ENCODE results near the gene NOA1.

Gene NOA1

GRCh38 chr4:56979421-56980072, 2.1 kb upstream of the NOA1 start:
- peaks cover 13 to 45% of the 10 kb centered on the region in 2 donors for H3K4me1 ChIP-seq (ENCODE audit: control insufficient read depth in 1 of 2, insufficient read depth in 2 of 2, low read length in 2 of 2)
- H3K27me3 ChIP-seq (ENCODE audit: low read depth, low read length) = no peaks in the 10 kb centered on the region
- peak overlapping the region; percentile 93 for H3K27ac ChIP-seq (ENCODE audit: low read length)

GRCh38 chr4:56978750-56979303, 1.4 kb upstream of the NOA1 start, which contains the start of gene POLR2B:
TSS of gene POLR2B (plus strand) at chr4:56978896. CDS start at chr4:56978986, 90 bp downstream.
- Histone ChIP-seq H3K9me3 (ENCODE audit: control insufficient read depth in 1 of 2, low read length in 2 of 2) (no peaks in the 10 kb centered on the region), H3K36me3 (ENCODE audit: control insufficient read depth in 1 of 2, insufficient read depth in 2 of 2, low read length in 2 of 2) (peaks cover under 1 to 5% of the 10 kb centered on the region in 2 donors), H3K27ac (ENCODE audit: low read length) (peak within 1 kb of the TSS; percentile 93), H3K27me3 (ENCODE audit: low read depth, low read length) (no peaks in the 10 kb centered on the region), H3K4me3 (ENCODE audit: low read depth in 1 of 2, low read length in 2 of 2) (peak within 1 kb of the TSS; percentile 94 to 99), H3K4me1 (ENCODE audit: control insufficient read depth in 1 of 2, insufficient read depth in 2 of 2, low read length in 2 of 2) (peaks cover 13 to 45% of the 10 kb centered on the region in 2 donors)

More at GRCh38 chr4:56979421-56980072, 2.1 kb upstream of the NOA1 start:
- Histone ChIP-seq H3K36me3 (ENCODE audit: control insufficient read depth in 1 of 2, insufficient read depth in 2 of 2, low read length in 2 of 2) (no peaks in the 10 kb centered on the region), H3K9me3 (ENCODE audit: control insufficient read depth in 1 of 2, low read length in 2 of 2) (no peaks in the 10 kb centered on the region), H3K4me3 (ENCODE audit: low read depth in 1 of 2, low read length in 2 of 2) (peak overlapping the region; percentile 85 to 99)

GRCh38 chr4:56976837-56977320, 527 bp downstream of the NOA1 start:
- Histone ChIP-seq H3K27ac (ENCODE audit: low read length) (peak overlapping the region; percentile 80), H3K4me3 (ENCODE audit: low read depth in 1 of 2, low read length in 2 of 2) (peak overlapping the region; percentile 94 to 99), H3K36me3 (ENCODE audit: control insufficient read depth in 1 of 2, insufficient read depth in 2 of 2, low read length in 2 of 2) (peaks cover 20 to 23% of the 10 kb centered on the region in 2 donors), H3K27me3 (ENCODE audit: low read depth, low read length) (no peaks in the 10 kb centered on the region), H3K4me1 (ENCODE audit: control insufficient read depth in 1 of 2, insufficient read depth in 2 of 2, low read length in 2 of 2) (peaks cover 13 to 40% of the 10 kb centered on the region in 2 donors), H3K9me3 (ENCODE audit: control insufficient read depth in 1 of 2, low read length in 2 of 2) (peaks cover 0 to 6% of the 10 kb centered on the region in 2 donors)

- Histone ChIP-seq H3K9me3 (ENCODE audit: control insufficient read depth in 1 of 2, low read length in 2 of 2) (peaks cover 0 to 6% of the 10 kb centered on the region in 2 donors), H3K4me3 (ENCODE audit: low read depth in 1 of 2, low read length in 2 of 2) (peak overlapping the region; percentile 94 to 99), H3K4me1 (ENCODE audit: control insufficient read depth in 1 of 2, insufficient read depth in 2 of 2, low read length in 2 of 2) (peaks cover 8 to 35% of the 10 kb centered on the region in 2 donors), H3K27ac (ENCODE audit: low read length) (no peak overlapping the region), H3K36me3 (ENCODE audit: control insufficient read depth in 1 of 2, insufficient read depth in 2 of 2, low read length in 2 of 2) (peaks cover 23 to 24% of the 10 kb centered on the region in 2 donors), H3K27me3 (ENCODE audit: low read depth, low read length) (no peaks in the 10 kb centered on the region)
Measured at GRCh38 chr4:56976283-56976836, 1.0 kb downstream of the NOA1 start.

GRCh38 chr4:56973336-56973735, 4.1 kb downstream of the NOA1 start:
- Histone ChIP-seq H3K4me1 (ENCODE audit: control insufficient read depth in 1 of 2, insufficient read depth in 2 of 2, low read length in 2 of 2) (peaks cover 4 to 18% of the 10 kb centered on the region in 2 donors), H3K9me3 (ENCODE audit: control insufficient read depth in 1 of 2, low read length in 2 of 2) (peaks cover 0 to 6% of the 10 kb centered on the region in 2 donors), H3K27me3 (ENCODE audit: low read depth, low read length) (no peaks in the 10 kb centered on the region), H3K36me3 (ENCODE audit: control insufficient read depth in 1 of 2, insufficient read depth in 2 of 2, low read length in 2 of 2) (peaks cover 30 to 34% of the 10 kb centered on the region in 2 donors), H3K27ac (ENCODE audit: low read length) (no peak overlapping the region), H3K4me3 (ENCODE audit: low read depth in 1 of 2, low read length in 2 of 2) (no peak overlapping the region)

- no peak overlapping the region for H3K27ac ChIP-seq (ENCODE audit: low read length)
- H3K36me3 ChIP-seq (ENCODE audit: control insufficient read depth in 1 of 2, insufficient read depth in 2 of 2, low read length in 2 of 2) = peaks cover 34% of the 10 kb centered on the region in 2 donors
- H3K27me3 ChIP-seq (ENCODE audit: low read depth, low read length) = no peaks in the 10 kb centered on the region
- peaks cover 0 to 6% of the 10 kb centered on the region in 2 donors for H3K9me3 ChIP-seq (ENCODE audit: control insufficient read depth in 1 of 2, low read length in 2 of 2)
- peaks cover 4 to 18% of the 10 kb centered on the region in 2 donors for H3K4me1 ChIP-seq (ENCODE audit: control insufficient read depth in 1 of 2, insufficient read depth in 2 of 2, low read length in 2 of 2)
- no peak overlapping the region for H3K4me3 ChIP-seq (ENCODE audit: low read depth in 1 of 2, low read length in 2 of 2)
Measured at GRCh38 chr4:56972809-56973208, 4.6 kb downstream of the NOA1 start.

- H3K9me3 ChIP-seq (ENCODE audit: control insufficient read depth in 1 of 2, low read length in 2 of 2) = peaks cover 0 to 6% of the 10 kb centered on the region in 2 donors
- no peaks in the 10 kb centered on the region for H3K27me3 ChIP-seq (ENCODE audit: low read depth, low read length)
- peaks cover 4 to 18% of the 10 kb centered on the region in 2 donors for H3K4me1 ChIP-seq (ENCODE audit: control insufficient read depth in 1 of 2, insufficient read depth in 2 of 2, low read length in 2 of 2)
- H3K27ac ChIP-seq (ENCODE audit: low read length) = no peak overlapping the region
- peaks cover 37 to 38% of the 10 kb centered on the region in 2 donors for H3K36me3 ChIP-seq (ENCODE audit: control insufficient read depth in 1 of 2, insufficient read depth in 2 of 2, low read length in 2 of 2)
- H3K4me3 ChIP-seq (ENCODE audit: low read depth in 1 of 2, low read length in 2 of 2) = no peak overlapping the region
Measured at GRCh38 chr4:56972389-56972788, 5.0 kb downstream of the NOA1 start.

- H3K9me3 ChIP-seq (ENCODE audit: control insufficient read depth in 1 of 2, low read length in 2 of 2) = peaks cover 0 to 6% of the 10 kb centered on the region in 2 donors
- no peak overlapping the region for H3K27ac ChIP-seq (ENCODE audit: low read length)
- H3K4me1 ChIP-seq (ENCODE audit: control insufficient read depth in 1 of 2, insufficient read depth in 2 of 2, low read length in 2 of 2) = peaks cover 3 to 14% of the 10 kb centered on the region in 2 donors
- no peak overlapping the region for H3K4me3 ChIP-seq (ENCODE audit: low read depth in 1 of 2, low read length in 2 of 2)
- H3K36me3 ChIP-seq (ENCODE audit: control insufficient read depth in 1 of 2, insufficient read depth in 2 of 2, low read length in 2 of 2) = peaks cover 43 to 48% of the 10 kb centered on the region in 2 donors
- H3K27me3 ChIP-seq (ENCODE audit: low read depth, low read length) = no peaks in the 10 kb centered on the region
Measured at GRCh38 chr4:56971383-56971782, 6.0 kb downstream of the NOA1 start.

- Histone ChIP-seq H3K27me3 (ENCODE audit: low read depth, low read length) (no peaks in the 10 kb centered on the region), H3K27ac (ENCODE audit: low read length) (no peak overlapping the region), H3K36me3 (ENCODE audit: control insufficient read depth in 1 of 2, insufficient read depth in 2 of 2, low read length in 2 of 2) (peaks cover 11 to 36% of the 10 kb centered on the region in 2 donors), H3K9me3 (ENCODE audit: control insufficient read depth in 1 of 2, low read length in 2 of 2) (no peaks in the 10 kb centered on the region), H3K4me3 (ENCODE audit: low read depth in 1 of 2, low read length in 2 of 2) (no peak overlapping the region), H3K4me1 (ENCODE audit: control insufficient read depth in 1 of 2, insufficient read depth in 2 of 2, low read length in 2 of 2) (peaks cover 0 to 10% of the 10 kb centered on the region in 2 donors)
Measured at GRCh38 chr4:56961107-56961500, 16.3 kb downstream of the NOA1 start.

GRCh38 chr4:56959100-56959499, 18.3 kb downstream of the NOA1 start:
- H3K4me3 ChIP-seq (ENCODE audit: low read depth in 1 of 2, low read length in 2 of 2) = no peak overlapping the region
- H3K27me3 ChIP-seq (ENCODE audit: low read depth, low read length) = no peaks in the 10 kb centered on the region
- peaks cover 0 to 19% of the 10 kb centered on the region in 2 donors for H3K36me3 ChIP-seq (ENCODE audit: control insufficient read depth in 1 of 2, insufficient read depth in 2 of 2, low read length in 2 of 2)
- H3K27ac ChIP-seq (ENCODE audit: low read length) = no peak overlapping the region
- H3K9me3 ChIP-seq (ENCODE audit: control insufficient read depth in 1 of 2, low read length in 2 of 2) = no peaks in the 10 kb centered on the region
- peaks cover 0 to 10% of the 10 kb centered on the region in 2 donors for H3K4me1 ChIP-seq (ENCODE audit: control insufficient read depth in 1 of 2, insufficient read depth in 2 of 2, low read length in 2 of 2)

GRCh38 chr4:56958111-56958517, 19.3 kb downstream of the NOA1 start:
- peaks cover 0 to 10% of the 10 kb centered on the region in 2 donors for H3K4me1 ChIP-seq (ENCODE audit: control insufficient read depth in 1 of 2, insufficient read depth in 2 of 2, low read length in 2 of 2)
- H3K36me3 ChIP-seq (ENCODE audit: control insufficient read depth in 1 of 2, insufficient read depth in 2 of 2, low read length in 2 of 2) = peaks cover 0 to 12% of the 10 kb centered on the region in 2 donors
- no peaks in the 10 kb centered on the region for H3K9me3 ChIP-seq (ENCODE audit: control insufficient read depth in 1 of 2, low read length in 2 of 2)
- peak overlapping the region; percentile 22 for H3K27ac ChIP-seq (ENCODE audit: low read length)
- no peaks in the 10 kb centered on the region for H3K27me3 ChIP-seq (ENCODE audit: low read depth, low read length)
- no peak overlapping the region for H3K4me3 ChIP-seq (ENCODE audit: low read depth in 1 of 2, low read length in 2 of 2)

Measured in muscle layer of duodenum (tissue), 2 donors.